DMS114 treated with DMSO at 0.1 percent for 48 hours (cell line): Measurements from ENCODE around the gene TFAP2B.

Experiments
- DNase-seq: peaks from one replicate; lab custom pipeline; 2025; ENCODE audit not compliant: unreplicated experiment; lab: John Stamatoyannopoulos, UW

TFAP2B gene

GRCh38 chr6:50824552-50824951 lies 5.9 kb downstream of the TFAP2B start:
- no peak for DNase-seq

GRCh38 chr6:50825375-50826036 lies 6.8 kb downstream of the TFAP2B start:
- DNase-seq: no peak

- DNase-seq: no peak
These were observed 7.5 kb downstream of the TFAP2B start for GRCh38 chr6:50826037-50826761.

GRCh38 chr6:50826803-50827202 lies 8.1 kb downstream of the TFAP2B start:
- no peak for DNase-seq

GRCh38 chr6:50829049-50829448 lies 10.4 kb downstream of the TFAP2B start:
- no peak for DNase-seq

- DNase-seq: no peak
These were observed 11.3 kb downstream of the TFAP2B start for GRCh38 chr6:50829898-50830444.

GRCh38 chr6:50831186-50831585 lies 12.5 kb downstream of the TFAP2B start:
- DNase-seq: no peak

GRCh38 chr6:50832912-50833311 lies 14.2 kb downstream of the TFAP2B start:
- no peak for DNase-seq

- no peak for DNase-seq
These were observed 16.3 kb downstream of the TFAP2B start for GRCh38 chr6:50834929-50835410.

- DNase-seq: no peak
These were observed 17.6 kb downstream of the TFAP2B start for GRCh38 chr6:50836231-50836630.

- DNase-seq: no peak
These were observed 19.1 kb downstream of the TFAP2B start for GRCh38 chr6:50837589-50838445.

GRCh38 chr6:50840112-50840810 lies 21.6 kb downstream of the TFAP2B start:
- no peak for DNase-seq

- no peak for DNase-seq
These were observed 22.1 kb downstream of the TFAP2B start for GRCh38 chr6:50840811-50841192.

- DNase-seq: no peak
These were observed 23.8 kb downstream of the TFAP2B start for GRCh38 chr6:50842446-50842845.

GRCh38 chr6:50842861-50843384 lies 24.3 kb downstream of the TFAP2B start:
- DNase-seq: no peak

GRCh38 chr6:50843842-50844241 lies 25.2 kb downstream of the TFAP2B start:
- DNase-seq: no peak

GRCh38 chr6:50845499-50846143 lies 26.9 kb downstream of the TFAP2B start:
- no peak for DNase-seq

GRCh38 chr6:50846144-50846851 lies 27.6 kb downstream of the TFAP2B start:
- DNase-seq: no peak

- DNase-seq: no peak
These were observed 28.1 kb downstream of the TFAP2B start for GRCh38 chr6:50846852-50847155.
